GM21515 (cell line): ENCODE measurements around the gene HES6.

Experiments used
- ATAC-seq: cut with Tn5 transposase; IDR thresholded peaks from one replicate; pipeline ENCODE4 v1.9.1; 2021; ENCODE audit not compliant: unreplicated experiment

The HES6 gene

GRCh38 chr2:238203094-238203972 lies 36.5 kb downstream of the HES6 start, which contains the start of gene ILKAP:
ILKAP (minus strand) TSS chr2:238203695; CDS start chr2:238203553, 142 bp downstream.
- ATAC-seq: peak; percentile 95

- ATAC-seq: no peak
Observed at GRCh38 chr2:238202326-238203093, 37.3 kb downstream of the HES6 start.

GRCh38 chr2:238190445-238190844 lies 49.4 kb downstream of the HES6 start:
- no peak for ATAC-seq
